Heart left ventricle (tissue), 16 donors: ENCODE results near the gene C2CD2L. TPM values are rescaled to one million over a fixed set of nuclear protein-coding genes. Genes with fewer than 3 reads are reported as not detected.
A peak's percentile ranks its signal among the peaks of the same experiment; 100 is the strongest.

Experiments used
- ATAC-seq, 4 donors: fragments of 200-7000 bp; cut with Tn5 transposase; one replicate each; pipeline ENCODE4 v1.9.1; 2020 to 2022; ENCODE audit warnings: moderate library complexity in 4 of 4, mild to moderate bottlenecking in 3 of 4, moderate number of reproducible peaks in 1 of 4
- DNase-seq, 5 donors: peaks; one replicate each; pipeline ENCODE4 v3.0.0-alpha.2; 2020
- H3K27ac ChIP-seq, 12 donors: fragments of 200-600 bp; sonication (generic) in 4 of 12; one replicate each; pipeline versions ENCODE4 v1.5.0 to v1.8.0; 2016 to 2022; ENCODE audit warnings: mild to moderate bottlenecking in 2 of 12
- H3K27me3 ChIP-seq, 9 donors: fragments of 200-600 bp; sonication (generic) in 2 of 9; one replicate each; pipeline versions ENCODE4 v1.5.1 to v1.8.0; 2016 to 2022; ENCODE audit warnings: mild to moderate bottlenecking in 3 of 9
- H3K36me3 ChIP-seq, 9 donors: fragments of 200-600 bp; sonication (generic) in 2 of 9; one replicate each; pipeline versions ENCODE4 v1.5.0 to v1.8.0; 2018 to 2022; ENCODE audit warnings: mild to moderate bottlenecking in 2 of 9
- H3K4me1 ChIP-seq, 12 donors: fragments of 200-600 bp; sonication (generic) in 4 of 12; one replicate each; pipeline versions ENCODE4 v1.5.0 to v1.8.0; 2016 to 2022; ENCODE audit warnings: mild to moderate bottlenecking in 3 of 12
- H3K4me3 ChIP-seq, 12 donors: fragments of 200-600 bp; sonication (generic) in 4 of 12; one replicate each; pipeline versions ENCODE4 v1.5.0 to v1.8.0; 2017 to 2022; ENCODE audit warnings: mild to moderate bottlenecking in 9 of 12, moderate library complexity in 4 of 12
- H3K9me3 ChIP-seq, 12 donors: fragments of 200-600 bp; sonication (generic) in 4 of 12; one replicate each; pipeline versions ENCODE4 v1.5.0 to v1.8.0; 2016 to 2022; ENCODE audit warnings: mild to moderate bottlenecking in 1 of 12
- CTCF ChIP-seq, 12 donors: fragments of 200-600 bp; sonication (generic) in 4 of 12; IDR thresholded peaks; one replicate each; pipeline versions ENCODE4 v1.5.0 to v1.8.0; 2018 to 2022; ENCODE audit warnings: antibody characterized with exemption in 12 of 12, mild to moderate bottlenecking in 5 of 12
- POLR2A ChIP-seq, 2 donors: fragments of 450-650 bp; IDR thresholded peaks; one replicate each; pipeline ENCODE4 v1.6.1; 2017; ENCODE audit warnings: antibody characterized with exemption in 2 of 2, mild to moderate bottlenecking in 2 of 2, moderate library complexity in 2 of 2
- WGBS, 4 donors: extraction: QIAGEN DNeasy Blood & Tissue Kit in 2 of 4; methylation state at CpG; one replicate each; pipeline versions ENCODE4 v1.1.5 to v1.1.7; 2013 to 2018; 5-methylcytosine and 5-hydroxymethylcytosine counted together
- intact Hi-C, 10 donors: fragments of 100-400 bp; cut with DNase I; formaldehyde crosslinking; loops; one replicate each; pipeline versions ENCODE4 v1.11.1 to v1.14.2; 2022
- polyA plus RNA-seq, 2 donors: library from polyadenylated mRNA; stranded (reverse); fragments of 200-250 nt; gene quantifications; one replicate each; pipeline ENCODE4 v1.2.3, GENCODE V29; 2013
- total RNA-seq, 9 donors: library from RNA; depleted of rRNA in 2 of 9; stranded (reverse); fragments of >200 nt in 2 of 9; fragmentation: NEBNext Ultra II Directional in 3 of 9; extraction: Animal tissue kit (Norgen Biotek cat#: 25700) in 3 of 9; gene quantifications; one replicate each; pipeline versions ENCODE4 v1.1.0 to v1.2.4, GENCODE V29; 2016 to 2023
- donor health status: ischemic (EF 13 %, LVEDD 7.1; RV severe dilation, severe dysfunction).
- donor health status: healthy with polysubstance abuse.
- donor health status: DM: no; HTN: yes; CAD: no.
- donor health status: DM: no; HTN: no; CAD: no.
- donor health status: ischemic (EF 25% LVEDD 6.9; RV normal size, moderate dysfunction).
- donor health status: ischemic (EF 25% LVEDD 5.7; RV mildly dilated, moderate dysfunction).
- donor health status: healthy.
- donor health status: DM: yes; HTN: yes; CAD: no.
- donor health status: ischemic (EF 35%, LVEDD 5.7; RV mildly dilated, moderate dysfunction).
- donor health status: nonischemic (EF 11% LVEDD 7.7; RV severe dilation, severe dysfunction).
- donor health status: DM: yes; HTN: yes; CAD: no.
- donor health status: PGD.
- donor health status: ischemic (EF 29% LVEDD 5.4; RV normal size, mild dysfunction).
- donor health status: nonischemic (EF 23%, LVEDD 6.1; RV moderate dilation, normal function).

Gene C2CD2L
- total and polyA plus RNA-seq, 11 donors: 6.6 to 18.3 (median 11.2) TPM

- Histone ChIP-seq H3K4me1 (peaks cover 0 to 23% (median 7%) of the 10 kb centered on the region in 12 donors), H3K4me3 (peak within 1 kb of the TSS; percentile 46 to 83 (median 63)), H3K36me3 (no peaks in the 10 kb centered on the region), H3K27me3 (peaks cover 0 to 47% (median 0%) of the 10 kb centered on the region in 9 donors), H3K27ac (peak within 1 kb of the TSS in 1 of 12 donors; percentile 29), H3K9me3 (no peaks in the 10 kb centered on the region)
- peak in 3 of 4 donors; percentile 42 to 62 (median 53) for ATAC-seq
- intact Hi-C loops: loop anchor here in 6 of 10 donors (5.0 to 10.0 kb wide), 6 partner anchors 43 to 328 kb away; partner anchors contain the start of genes MCAM (in 1 of the 6) and RNF26 (in 1 of the 6)
- WGBS, 4 donors: 1% methylated on average over 44 to 73 of the region's 73 CpGs
- TF ChIP-seq POLR2A (IDR thresholded peaks at IDR 0.05) (no peak), CTCF (IDR thresholded peaks at IDR 0.05) (no peak)
- DNase-seq: peak in 2 of 5 donors; percentile 39 to 76
Observed at GRCh38 chr11:119149018-119149785, 42.1 kb downstream of the C2CD2L start, which contains the start of gene ABCG4. Gene ABCG4, plus strand, starts transcription at chr11:119149052. Its CDS starts 914 bp downstream, at chr11:119149966.

- WGBS, 4 donors: 35 to 52% (median 46%) methylated on average over 26 to 33 of the region's 33 CpGs
- intact Hi-C loops: loop anchor here in 7 of 10 donors (5.0 to 10.0 kb wide), 6 partner anchors 42 to 327 kb away; partner anchors contain the start of genes MCAM (in 1 of the 7) and RNF26 (in 1 of the 7)
- peak overlapping the region in 10 of 12 donors; percentile 51 to 83 (median 64) for H3K4me3 ChIP-seq
Observed at GRCh38 chr11:119149786-119150275, 42.7 kb downstream of the C2CD2L start.

GRCh38 chr11:119152043-119152442 lies 44.9 kb downstream of the C2CD2L start:
- 86 to 91% (median 89%) methylated on average over 8 to 9 of the region's 9 CpGs for WGBS, 4 donors
- TF ChIP-seq CTCF (IDR thresholded peaks at IDR 0.05) (no peak), POLR2A (IDR thresholded peaks at IDR 0.05) (no peak)
- intact Hi-C loops: loop anchor here in 1 of 10 donors (5.0 kb wide), 1 partner anchor 45 kb away; no protein-coding TSS in a partner anchor
- H3K27ac ChIP-seq: no peak overlapping the region
- DNase-seq (no peak), ATAC-seq (no peak)
- H3K36me3 ChIP-seq: no peaks in the 10 kb centered on the region
- peaks cover 0 to 33% (median 0%) of the 10 kb centered on the region in 9 donors for H3K27me3 ChIP-seq
- no peak overlapping the region for H3K4me3 ChIP-seq
- peaks cover 0 to 16% (median 7%) of the 10 kb centered on the region in 12 donors for H3K4me1 ChIP-seq
- H3K9me3 ChIP-seq: no peaks in the 10 kb centered on the region

More at GRCh38 chr11:119149786-119150275, 42.7 kb downstream of the C2CD2L start:
- no peak for ATAC-seq
- Histone ChIP-seq H3K27me3 (peaks cover 0 to 47% (median 0%) of the 10 kb centered on the region in 9 donors), H3K36me3 (no peaks in the 10 kb centered on the region), H3K27ac (no peak overlapping the region), H3K4me1 (peaks cover 0 to 19% (median 7%) of the 10 kb centered on the region in 12 donors), H3K9me3 (no peaks in the 10 kb centered on the region)
- TF ChIP-seq POLR2A (IDR thresholded peaks at IDR 0.05) (no peak), CTCF (IDR thresholded peaks at IDR 0.05) (no peak)
- DNase-seq: no peak

- no peak for DNase-seq
- TF ChIP-seq CTCF (IDR thresholded peaks at IDR 0.05): no peak
- no peak for TF ChIP-seq POLR2A (IDR thresholded peaks at IDR 0.05)
- Histone ChIP-seq H3K27ac (no peak overlapping the region), H3K9me3 (no peaks in the 10 kb centered on the region), H3K4me1 (peaks cover 0 to 16% (median 7%) of the 10 kb centered on the region in 12 donors), H3K4me3 (no peak overlapping the region), H3K36me3 (no peaks in the 10 kb centered on the region), H3K27me3 (peaks cover 0 to 31% (median 0%) of the 10 kb centered on the region in 9 donors)
- no peak for ATAC-seq
- WGBS, 4 donors: 92 to 94% (median 93%) methylated on average over 4 of the region's 4 CpGs
- intact Hi-C loops: loop anchor here in 1 of 10 donors (5.0 kb wide), 1 partner anchor 45 kb away; no protein-coding TSS in a partner anchor
Observed at GRCh38 chr11:119152604-119153003, 45.5 kb downstream of the C2CD2L start.
